GM12873 (cell line): ENCODE results near the gene GNAT3.

ENCODE experiments used
- CTCF ChIP-seq: IDR thresholded peaks from 2 replicates; pipeline ENCODE4 v1.5.1; 2012; ENCODE audit warnings: low read depth, mild to moderate bottlenecking, moderate library complexity, low read length, control low read depth; ENCODE audit not compliant: insufficient read depth; ENCODE audit errors: missing control alignments

GNAT3 gene

DNA sequence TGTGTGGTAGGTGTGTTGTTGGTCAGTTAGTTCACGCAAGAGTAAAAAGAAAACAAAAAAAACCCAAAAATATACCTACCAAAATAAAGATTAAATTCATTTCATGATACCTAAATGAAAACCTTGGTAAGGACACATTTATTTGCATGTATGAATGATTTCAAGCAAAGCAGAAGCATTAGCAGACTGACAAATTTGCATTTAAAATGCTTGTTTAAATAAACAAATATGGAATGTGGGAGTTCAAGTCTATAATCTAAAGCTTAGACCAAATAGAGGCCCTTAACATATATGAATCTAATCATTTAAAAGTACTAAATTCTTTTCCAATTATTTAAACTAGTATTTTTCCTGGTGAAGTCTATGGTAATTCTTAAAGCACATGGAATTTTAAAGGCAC, 35.8 kb downstream of the GNAT3 start:
- TF ChIP-seq CTCF: no peak

DNA sequence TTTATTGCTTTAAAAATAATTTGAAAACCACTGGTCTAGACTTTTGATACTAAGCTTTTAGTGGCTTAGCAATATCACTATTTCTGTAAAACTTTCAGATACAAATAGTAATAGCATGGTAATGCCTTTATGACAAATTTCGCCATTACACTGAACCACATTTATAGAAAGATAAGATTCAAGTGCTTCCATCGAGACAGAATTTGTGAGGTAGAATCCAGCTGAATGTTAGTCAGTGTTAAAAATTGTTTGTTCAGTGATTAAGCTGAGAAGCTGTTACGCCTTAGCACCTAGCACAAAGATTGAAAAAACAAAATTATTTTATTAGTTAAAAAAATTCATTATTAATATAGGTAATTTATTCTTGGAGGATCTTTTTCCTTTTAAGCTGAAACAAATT, 36.5 kb downstream of the GNAT3 start:
- no peak for TF ChIP-seq CTCF

GRCh38 chr7:80473751-80474150, 38.1 kb downstream of the GNAT3 start:
- no peak for TF ChIP-seq CTCF

DNA sequence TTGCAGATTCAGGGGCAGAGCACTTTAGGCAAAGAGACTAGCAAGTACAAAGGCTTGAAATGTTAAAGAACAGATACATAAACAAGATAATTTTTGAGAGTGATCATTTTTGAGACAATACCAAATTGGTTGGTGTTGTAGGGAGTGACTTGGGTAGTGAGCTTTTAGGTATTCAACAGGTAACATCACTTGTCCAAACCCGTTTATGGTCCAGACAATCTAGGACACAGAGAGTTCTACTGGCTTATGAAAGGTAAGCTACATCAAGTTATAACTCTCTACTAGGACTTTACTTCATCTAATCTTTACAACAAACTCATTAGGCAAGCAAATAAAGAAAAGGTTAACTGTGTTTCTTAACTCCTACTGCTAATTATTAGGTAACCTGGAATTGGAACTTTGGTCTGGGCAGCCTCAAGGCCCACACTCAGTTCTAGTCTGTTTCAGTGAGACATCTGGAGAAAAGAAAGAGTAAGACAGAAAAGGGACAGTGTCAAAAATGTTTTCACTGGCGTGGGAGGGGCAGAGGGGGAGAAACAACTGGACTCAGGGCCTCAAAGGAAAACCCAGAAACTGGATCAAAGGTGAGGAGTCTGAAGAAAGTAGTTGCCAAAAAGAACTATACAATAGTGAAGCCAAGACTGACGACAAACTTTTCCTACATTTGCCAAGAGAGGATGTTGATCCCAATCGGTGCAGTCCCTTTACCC, 39.2 kb downstream of the GNAT3 start:
- TF ChIP-seq CTCF: no peak

DNA sequence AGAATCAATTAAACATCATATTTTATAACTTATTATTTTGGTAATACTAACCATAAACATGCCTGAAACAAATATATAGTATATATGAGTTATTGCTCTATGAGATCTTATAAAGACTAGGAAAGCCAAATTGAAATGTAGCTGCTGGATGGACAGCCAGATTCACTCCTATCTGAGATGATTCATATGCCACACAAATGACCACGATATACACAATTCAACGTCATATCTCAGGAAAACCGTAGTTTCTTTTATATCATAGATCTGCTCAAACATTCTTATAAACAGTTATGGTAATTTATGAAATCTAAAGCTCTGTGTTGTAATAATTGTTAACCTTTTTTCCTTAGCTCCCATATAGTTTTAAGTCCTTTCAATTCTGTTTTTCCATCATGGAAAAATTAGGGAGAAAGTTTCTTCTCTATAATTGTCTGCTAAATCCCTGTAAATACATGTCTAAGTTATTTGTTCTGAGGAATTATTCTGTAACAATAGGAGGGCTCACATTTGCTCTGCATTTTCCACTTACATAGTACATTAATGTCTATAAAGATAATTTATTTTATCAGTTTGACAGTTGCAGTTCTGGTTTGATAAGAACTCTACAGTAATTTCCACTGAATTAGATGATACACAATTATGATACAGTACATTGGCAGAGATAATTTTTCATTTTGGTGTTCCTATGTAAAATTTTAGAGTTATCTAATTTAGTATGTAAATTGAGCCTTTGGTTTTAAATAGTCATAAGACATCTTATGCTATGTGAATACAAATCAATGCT, 42.7 kb downstream of the GNAT3 start:
- TF ChIP-seq CTCF: no peak

DNA sequence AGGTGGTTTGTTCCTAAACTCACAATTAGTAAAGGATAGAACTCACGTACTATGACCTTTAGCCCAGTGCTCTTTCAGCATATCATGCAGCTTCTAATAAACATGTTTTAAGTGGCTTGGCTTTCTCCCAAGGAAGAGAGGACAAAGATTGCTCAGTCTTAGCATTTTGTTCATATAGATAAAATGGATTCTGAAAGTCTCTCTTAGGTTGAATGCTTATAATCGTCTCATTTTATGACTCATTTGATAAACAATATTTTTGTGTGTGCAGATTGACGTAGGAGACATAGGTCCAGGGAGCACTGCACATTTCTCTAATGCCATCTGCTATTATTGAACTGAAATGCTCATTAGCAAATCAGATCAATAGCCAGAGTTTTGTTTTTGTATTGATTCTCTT, 44.8 kb downstream of the GNAT3 start:
- TF ChIP-seq CTCF: no peak

DNA sequence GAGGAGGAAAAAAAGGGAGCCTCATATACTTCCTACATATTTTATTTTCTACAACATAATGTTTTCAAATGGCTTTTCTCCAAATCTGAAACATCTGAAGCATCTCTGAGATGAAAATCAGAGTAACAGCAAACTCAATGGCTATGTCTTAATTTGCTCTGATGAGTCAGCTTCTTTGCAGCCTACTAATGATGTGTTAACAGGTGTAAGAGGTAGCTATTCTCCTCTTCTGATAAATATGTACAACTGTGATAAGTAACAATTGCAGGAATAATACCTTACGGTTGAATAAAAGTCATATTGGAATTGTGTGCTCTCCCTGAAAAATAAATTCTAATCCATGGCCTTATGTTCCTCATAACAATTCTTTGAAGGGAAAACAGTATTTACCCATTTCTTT, 45.2 kb downstream of the GNAT3 start:
- no peak for TF ChIP-seq CTCF
